Dermis microvascular lymphatic vessel endothelial cell (primary cell): Measurements from ENCODE around the gene NLGN1. TPM values are rescaled to one million over a fixed set of nuclear protein-coding genes. Genes with fewer than 3 reads are reported as not detected.
A peak's percentile ranks its signal among the peaks of the same experiment; 100 is the strongest.

ENCODE experiments used
- DNase-seq, 2 donors: peaks; one replicate each; pipeline versions ENCODE4 v3.0.0 to v3.0.0-alpha.2; 2010; ENCODE audit warnings: low read depth in 2 of 2
- total RNA-seq: library from RNA; depleted of rRNA; stranded (reverse); fragments of >200 nt; gene quantifications from 2 replicates; pipeline ENCODE4 v1.2.1, GENCODE V29; 2014

NLGN1 gene
- total RNA-seq, 1 donor from 2014 or later, result 0.51 TPM

GRCh38 chr3:174083706-174084105 is 686.2 kb downstream of the NLGN1 start:
- DNase-seq, result no peak

- DNase-seq, result no peak
These were observed 692.0 kb downstream of the NLGN1 start for GRCh38 chr3:174089592-174089991.

- peak in 1 of 2 donors; percentile 1 for DNase-seq
These were observed 697.1 kb downstream of the NLGN1 start for GRCh38 chr3:174094669-174095068.

GRCh38 chr3:174097686-174098085 is 700.1 kb downstream of the NLGN1 start:
- no peak for DNase-seq

- DNase-seq, result no peak
These were observed 701.2 kb downstream of the NLGN1 start for GRCh38 chr3:174098746-174099145.

GRCh38 chr3:174099724-174100123 is 702.2 kb downstream of the NLGN1 start:
- DNase-seq, result no peak

- DNase-seq, result no peak
These were observed 703.2 kb downstream of the NLGN1 start for GRCh38 chr3:174100744-174101143.

GRCh38 chr3:174101244-174101643 is 703.7 kb downstream of the NLGN1 start:
- peak in 1 of 2 donors; percentile 2 for DNase-seq

- no peak for DNase-seq
These were observed 704.7 kb downstream of the NLGN1 start for GRCh38 chr3:174102274-174102673.

- DNase-seq, result no peak
These were observed 705.3 kb downstream of the NLGN1 start for GRCh38 chr3:174102866-174103265.

GRCh38 chr3:174110761-174111160 is 713.2 kb downstream of the NLGN1 start:
- no peak for DNase-seq

GRCh38 chr3:174111776-174112175 is 714.2 kb downstream of the NLGN1 start:
- no peak for DNase-seq

GRCh38 chr3:174116421-174116820 is 718.9 kb downstream of the NLGN1 start:
- no peak for DNase-seq

- no peak for DNase-seq
These were observed 723.5 kb downstream of the NLGN1 start for GRCh38 chr3:174120997-174121396.

GRCh38 chr3:174122411-174122810 is 724.9 kb downstream of the NLGN1 start:
- DNase-seq, result no peak

- DNase-seq, result no peak
These were observed 727.8 kb downstream of the NLGN1 start for GRCh38 chr3:174125267-174125824.

- no peak for DNase-seq
These were observed 729.6 kb downstream of the NLGN1 start for GRCh38 chr3:174126990-174127758.

- no peak for DNase-seq
These were observed 734.5 kb downstream of the NLGN1 start for GRCh38 chr3:174132006-174132405.

GRCh38 chr3:174132421-174133042 is 735.0 kb downstream of the NLGN1 start:
- no peak for DNase-seq

- DNase-seq, result no peak
These were observed 748.5 kb downstream of the NLGN1 start for GRCh38 chr3:174146008-174146407.

GRCh38 chr3:174147798-174148197 is 750.3 kb downstream of the NLGN1 start:
- DNase-seq, result no peak

GRCh38 chr3:174153871-174154270 is 756.3 kb downstream of the NLGN1 start:
- DNase-seq, result no peak

GRCh38 chr3:174156200-174156599 is 758.7 kb downstream of the NLGN1 start:
- no peak for DNase-seq
